H1 (cell line): ENCODE measurements around the gene BIN1. TPM values are rescaled to one million over a fixed set of nuclear protein-coding genes. Genes with fewer than 3 reads are reported as not detected.

Experiments
- CTCF ChIA-PET: fragments of 300-600 bp; sonication (Branson Sonifier 250); formaldehyde crosslinking; loops from one replicate; lab custom pipeline; 2021; ENCODE audit not compliant: partially characterized antibody; lab: Charles Lee
- POLR2A ChIA-PET: fragments of 300-600 bp; sonication (Branson Sonifier 250); formaldehyde crosslinking; loops from one replicate; lab custom pipeline; 2021; ENCODE audit warnings: inconsistent platforms; ENCODE audit not compliant: partially characterized antibody; lab: Charles Lee
- DNase-seq, 2 experiments: peaks; one replicate each; pipeline versions ENCODE4 v3.0.0 to v3.0.0-alpha.2; 2010 to 2022; ENCODE audit warnings: low spot score in 2 of 2, low read depth in 1 of 2, mixed read lengths in 1 of 2
- FAIRE-seq: peaks from 2 replicates; lab custom pipeline; 2011; peaks lifted over from hg19 to GRCh38; lab: Jason Lieb, UNC
- H2AFZ ChIP-seq: 2 replicates; pipeline ENCODE4 v1.8.1; 2012; ENCODE audit warnings: low read length, inconsistent platforms
- H2AK5ac ChIP-seq: 2 replicates; pipeline ENCODE4 v1.6.1; 2013; ENCODE audit warnings: low read depth, low read length
- H2BK120ac ChIP-seq: replicated peaks from 2 replicates; pipeline ENCODE3; 2013; ENCODE audit warnings: low read depth, low read length, inconsistent platforms
- H2BK12ac ChIP-seq: 2 replicates; pipeline ENCODE4 v1.6.1; 2013; ENCODE audit warnings: low read depth, low read length
- H2BK15ac ChIP-seq: 2 replicates; pipeline ENCODE4 v1.6.1; 2013; ENCODE audit warnings: low read length
- H2BK20ac ChIP-seq: 2 replicates; pipeline ENCODE4 v1.6.1; 2013; ENCODE audit warnings: low read length
- H2BK5ac ChIP-seq: 2 replicates; pipeline ENCODE4 v1.6.1; 2013; ENCODE audit warnings: low read depth, low read length
- H3K14ac ChIP-seq: 2 replicates; pipeline ENCODE4 v1.6.1; 2013; ENCODE audit warnings: inconsistent platforms; ENCODE audit not compliant: insufficient read length
- H3K18ac ChIP-seq: 2 replicates; pipeline ENCODE4 v1.6.1; 2013; ENCODE audit warnings: low read length; ENCODE audit errors: extremely low read depth
- H3K23ac ChIP-seq: 2 replicates; pipeline ENCODE4 v1.6.1; 2013; ENCODE audit warnings: inconsistent platforms; ENCODE audit not compliant: insufficient read length
- H3K23me2 ChIP-seq: 2 replicates; pipeline ENCODE4 v1.6.1; 2013; ENCODE audit warnings: low read depth, low read length
- H3K27ac ChIP-seq: 2 replicates; pipeline ENCODE4 v1.6.1; 2011; ENCODE audit warnings: low read depth, low read length, inconsistent platforms
- H3K27me3 ChIP-seq, 4 experiments: replicated peaks in 1 of 4; 1 replicate in 1 of 4; 2 replicates in 3 of 4; pipeline versions ENCODE4 v1.6.1 to v1.8.1; 2011 to 2013; ENCODE audit warnings: low read length in 3 of 4, mild to moderate bottlenecking in 3 of 4, inconsistent platforms in 2 of 4, mixed read lengths in 2 of 4, moderate library complexity in 1 of 4; ENCODE audit not compliant: control insufficient read depth in 3 of 4, insufficient read depth in 3 of 4; ENCODE audit errors: extremely low read depth in 1 of 4
- H3K36me3 ChIP-seq, 4 experiments: 2 replicates each; pipeline versions ENCODE4 v1.6.1 to v1.8.1; 2011 to 2013; ENCODE audit warnings: mild to moderate bottlenecking in 4 of 4, low read length in 3 of 4, moderate library complexity in 2 of 4, control low read depth in 1 of 4, inconsistent platforms in 1 of 4; ENCODE audit not compliant: insufficient read depth in 4 of 4, control insufficient read depth in 2 of 4
- H3K4ac ChIP-seq: replicated peaks from 2 replicates; pipeline ENCODE3; 2013; ENCODE audit warnings: low read length, low read depth, mixed read lengths, inconsistent platforms; ENCODE audit not compliant: insufficient read length
- H3K4me1 ChIP-seq, 4 experiments: replicated peaks in 1 of 4; 1 replicate in 1 of 4; 2 replicates in 3 of 4; pipeline versions ENCODE4 v1.6.1 to v1.8.1; 2011 to 2013; ENCODE audit warnings: low read length in 3 of 4, inconsistent platforms in 2 of 4, mixed read lengths in 1 of 4; ENCODE audit not compliant: insufficient read depth in 4 of 4, control insufficient read depth in 3 of 4
- H3K4me2 ChIP-seq, 2 experiments: 2 replicates each; pipeline versions ENCODE4 v1.6.1 to v1.8.1; 2011 to 2013; ENCODE audit warnings: low read depth in 2 of 2, low read length in 2 of 2, control low read depth in 1 of 2, inconsistent platforms in 1 of 2, mild to moderate bottlenecking in 1 of 2; ENCODE audit not compliant: insufficient read depth in 1 of 2
- H3K4me3 ChIP-seq, 4 experiments: fragments of 200-600, 300-600 bp in 1 of 4; sonication (generic), shearing (Covaris generic), sonication (Bioruptor Twin) in 1 of 4; 2 replicates each; pipeline versions ENCODE4 v1.5.1 to v1.8.1; 2011 to 2016; ENCODE audit warnings: low read length in 4 of 4, low read depth in 3 of 4, control low read depth in 2 of 4, inconsistent platforms in 2 of 4, mild to moderate bottlenecking in 2 of 4, mixed read lengths in 1 of 4, moderate library complexity in 1 of 4; ENCODE audit not compliant: insufficient read depth in 2 of 4; ENCODE audit errors: extremely low read depth in 1 of 4
- H3K56ac ChIP-seq: replicated peaks from 2 replicates; pipeline ENCODE3; 2013; ENCODE audit warnings: low read depth, mild to moderate bottlenecking, mixed read lengths, low read length, inconsistent platforms; ENCODE audit not compliant: insufficient read length
- H3K79me1 ChIP-seq: 2 replicates; pipeline ENCODE4 v1.6.1; 2013; ENCODE audit warnings: low read depth, low read length, control low read depth
- H3K79me2 ChIP-seq, 2 experiments: 2 replicates each; pipeline versions ENCODE4 v1.6.1 to v1.8.1; 2012 to 2013; ENCODE audit warnings: low read length in 2 of 2, mild to moderate bottlenecking in 2 of 2, inconsistent platforms in 1 of 2; ENCODE audit not compliant: insufficient read depth in 2 of 2, control insufficient read depth in 1 of 2
- H3K9ac ChIP-seq, 4 experiments: replicated peaks in 1 of 4; 1 replicate in 1 of 4; 2 replicates in 3 of 4; pipeline versions ENCODE4 v1.6.1 to v1.8.1; 2011 to 2013; ENCODE audit warnings: low read depth in 3 of 4, low read length in 3 of 4, control low read depth in 2 of 4, mild to moderate bottlenecking in 2 of 4, moderate library complexity in 2 of 4, inconsistent platforms in 1 of 4; ENCODE audit errors: extremely low read depth in 1 of 4
- H3K9me3 ChIP-seq, 2 experiments: 2 replicates each; pipeline versions ENCODE4 v1.6.1 to v1.8.1; 2012 to 2013; ENCODE audit warnings: mild to moderate bottlenecking in 2 of 2, moderate library complexity in 2 of 2, control low read depth in 1 of 2, inconsistent platforms in 1 of 2, low read depth in 1 of 2, low read length in 1 of 2, mixed read lengths in 1 of 2; ENCODE audit not compliant: insufficient read depth in 2 of 2
- H4K20me1 ChIP-seq, 2 experiments: replicated peaks in 1 of 2; 2 replicates each; pipeline versions ENCODE3 to v1.8.1; 2011 to 2013; ENCODE audit warnings: inconsistent platforms in 2 of 2, low read length in 2 of 2, mild to moderate bottlenecking in 1 of 2; ENCODE audit not compliant: insufficient read depth in 2 of 2, control insufficient read depth in 1 of 2
- H4K5ac ChIP-seq: 2 replicates; pipeline ENCODE4 v1.6.1; 2013; ENCODE audit warnings: low read length, low read depth, mixed read lengths, inconsistent platforms; ENCODE audit not compliant: insufficient read length
- H4K8ac ChIP-seq: 2 replicates; pipeline ENCODE4 v1.8.0; 2013; ENCODE audit warnings: mild to moderate bottlenecking, moderate library complexity, low read length, inconsistent platforms; ENCODE audit not compliant: insufficient read depth; ENCODE audit errors: extremely low read depth
- H4K91ac ChIP-seq: replicated peaks from 2 replicates; pipeline ENCODE3; 2013; ENCODE audit warnings: low read length, mixed read lengths, inconsistent platforms; ENCODE audit not compliant: insufficient read length
- SIRT6 ChIP-seq: IDR thresholded peaks from one replicate; pipeline ENCODE4 v1.7.1; 2012; ENCODE audit warnings: low read length, inconsistent platforms
- TAF1 ChIP-seq: IDR thresholded peaks from 2 replicates; pipeline ENCODE4 v1.6.1; 2011; ENCODE audit warnings: mild to moderate bottlenecking, low read depth, low read length
- WGBS, 2 experiments: shearing (Covaris generic) in 1 of 2; methylation state at CpG; one replicate each; pipeline versions ENCODE4 v1.1.6 to v1.1.7; 2013 to 2015; ENCODE audit warnings: low lambda C conversion rate in 2 of 2, mixed read lengths in 2 of 2, inconsistent platforms in 1 of 2, low coverage in 1 of 2, missing lambda C conversion rate in 1 of 2; ENCODE audit not compliant: insufficient replicate concordance in 2 of 2, insufficient coverage in 1 of 2, insufficient read length in 1 of 2; ENCODE audit errors: extremely low coverage in 1 of 2, missing lambda C conversion rate in 1 of 2; 5-methylcytosine and 5-hydroxymethylcytosine counted together
- polyA plus RNA-seq, 7 experiments: library from polyadenylated mRNA; depleted of rRNA in 3 of 7; stranded (reverse) in 5 of 7; unstranded in 2 of 7; fragments of >200 nt in 5 of 7; fragments of 200-250 nt in 2 of 7; gene quantifications; 1 replicate in 5 of 7; 2 replicates in 1 of 7; 4 replicates in 1 of 7; pipeline versions ENCODE4 v1.2.1 to v1.2.3, GENCODE V29; 2011 to 2013; ENCODE audit warnings: missing spikeins in 2 of 7, mixed read lengths in 2 of 7
- total RNA-seq: library from RNA; stranded (reverse); fragmentation: NEBNext Ultra II Directional; extraction: Animal tissue kit (Norgen Biotek cat#: 25700); gene quantifications from 2 replicates; pipeline ENCODE4 v1.2.1, GENCODE V29; 2021
- TF ChIP-seq, protein P1 (sequence below): IDR thresholded peaks from 2 replicates; pipeline ENCODE4 v1.6.1; 2012; ENCODE audit warnings: inconsistent platforms

Gene BIN1
- total and polyA plus RNA-seq, 2 of the 8 experiments (the other 6 are each of a cell fraction or from before 2014, with no cell fraction given): 23.6 to 35.6 TPM

- no peak overlapping the region for H2BK20ac ChIP-seq
- ChIA-PET POLR2A (interaction anchor here (1.4 kb wide), 1 partner anchor 13 kb away, joined by 3 read pairs; no protein-coding TSS in a partner anchor), CTCF (interaction anchor here (1.0 to 12.7 kb wide), 11 partner anchors 8 to 97 kb away, joined by 3 to 132 read pairs (median 5); partner anchors contain the start of gene BIN1)
- H3K9me3 ChIP-seq: no peaks in the 10 kb centered on the region
- H4K5ac ChIP-seq: no peak overlapping the region
- no peak overlapping the region for H2BK12ac ChIP-seq
- H3K4me2 ChIP-seq: no peak overlapping the region
- H3K23me2 ChIP-seq: 0 out of 2 replicates have a peak, but pooled peaks cover 2% of the 10 kb centered on the region
- no peak overlapping the region for H2BK5ac ChIP-seq
- DNase-seq (no peak), FAIRE-seq (no peak)
- no peak overlapping the region for H3K4ac ChIP-seq
- H3K79me1 ChIP-seq: no peaks in the 10 kb centered on the region; the same call in 1 of the 2 replicates
- no peak overlapping the region for H3K4me3 ChIP-seq
- no peak overlapping the region for H3K56ac ChIP-seq
- no peaks in the 10 kb centered on the region; a peak in 1 of 4 replicates for H3K79me2 ChIP-seq
- no peak overlapping the region for H3K23ac ChIP-seq
- TF ChIP-seq, protein P1, sequence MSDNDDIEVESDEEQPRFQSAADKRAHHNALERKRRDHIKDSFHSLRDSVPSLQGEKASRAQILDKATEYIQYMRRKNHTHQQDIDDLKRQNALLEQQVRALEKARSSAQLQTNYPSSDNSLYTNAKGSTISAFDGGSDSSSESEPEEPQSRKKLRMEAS: no peak
- TF ChIP-seq SIRT6: no peak
- no peak for TF ChIP-seq TAF1
- no peak overlapping the region for H3K14ac ChIP-seq
- peak overlapping the region; percentile 46; the same call in 1 of the 2 replicates for H4K8ac ChIP-seq
- no peak overlapping the region for H2BK120ac ChIP-seq
- no peak overlapping the region for H4K91ac ChIP-seq
- no peaks in the 10 kb centered on the region; a peak in 2 of 7 replicates for H3K4me1 ChIP-seq
- no peak overlapping the region for H2AK5ac ChIP-seq
- H3K36me3 ChIP-seq: peaks cover 0 to 4% (median 0%) of the 10 kb centered on the region in 4 experiments; a peak in 2 of 8 replicates
- 93% methylated on average over 15 of the region's 15 CpGs; no CpG with 5 or more reads in 1 of the 2 experiments for WGBS, 2 experiments
- no peak overlapping the region for H2BK15ac ChIP-seq
- no peak overlapping the region for H3K9ac ChIP-seq
- no peak overlapping the region for H2AFZ ChIP-seq
- no peaks in the 10 kb centered on the region for H3K27me3 ChIP-seq
- H3K18ac ChIP-seq: no peak overlapping the region
- H4K20me1 ChIP-seq: peaks cover 0 to 13% of the 10 kb centered on the region in 2 experiments
- H3K27ac ChIP-seq: no peak overlapping the region
These were observed 34.0 kb downstream of the BIN1 start for GRCh38 chr2:127072970-127073369.
